ENCODE measurements around the gene HOXB7. TPM values are rescaled to one million over a fixed set of nuclear protein-coding genes. Genes with fewer than 3 reads are reported as not detected.

HOXB7 gene
- total and polyA plus RNA-seq, 2 experiments from 2014 or later, result 11.1 to 18.9 TPM

DNA sequence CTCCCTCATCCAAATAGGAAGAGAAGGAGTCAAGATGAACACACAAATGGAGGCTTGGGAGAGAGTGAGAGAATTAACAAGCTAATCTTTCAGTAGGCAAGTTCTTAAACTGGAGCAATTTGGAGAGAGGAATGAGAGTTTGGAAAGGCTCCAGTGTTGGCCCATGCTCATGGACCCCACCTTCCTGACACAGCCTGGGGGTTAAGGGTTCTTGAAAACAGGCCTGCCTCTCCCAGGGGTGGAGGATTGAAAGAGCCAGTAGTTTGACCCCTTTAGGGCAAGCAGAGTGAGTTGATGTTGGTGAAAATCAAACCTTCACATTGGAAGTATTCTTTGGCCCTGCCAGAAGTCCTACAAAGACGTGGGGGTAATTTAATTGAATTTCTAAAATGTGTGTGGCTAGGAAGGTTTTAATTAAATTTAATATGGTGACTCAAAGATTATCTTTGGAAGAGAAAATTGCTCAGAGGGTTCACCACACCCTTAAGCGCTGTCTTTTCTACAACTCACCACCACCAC, 26.5 kb downstream of the HOXB7 start:
- 0% methylated on average over 2 of the region's 2 CpGs for WGBS, 2 experiments (ENCODE audit: low coverage in 1 of 2, low lambda C conversion rate in 2 of 2, missing lambda C conversion rate in 2 of 2)
- H3K27me3 ChIP-seq (replicated peaks; ENCODE audit: insufficient read depth), result no peaks in the 10 kb centered on the region
- H4K20me1 ChIP-seq (ENCODE audit: insufficient read depth), result no peaks in the 10 kb centered on the region
- peaks cover 27% of the 10 kb centered on the region for H3K4me1 ChIP-seq (ENCODE audit: insufficient read depth)
- DNase-seq, result peak; percentile 76
- no peaks in the 10 kb centered on the region for H3K9me2 ChIP-seq (ENCODE audit: insufficient read depth)
- H3K27ac ChIP-seq, result peak overlapping the region; percentile 65
- H3K36me3 ChIP-seq (ENCODE audit: low read depth), result no peaks in the 10 kb centered on the region
- peak overlapping the region; percentile 90 for H3K4me3 ChIP-seq
- in situ Hi-C loops (cut with MboI), result no loop called here
- H3F3A ChIP-seq (ENCODE audit: insufficient read depth), result peaks cover 30% of the 10 kb centered on the region; the same call in 1 of the 2 replicates
- peak overlapping the region; percentile 94 for H3K4me2 ChIP-seq (ENCODE audit: unreplicated experiment)
- no peaks in the 10 kb centered on the region for H3K9me3 ChIP-seq (ENCODE audit: low read depth)
- H3K79me2 ChIP-seq (ENCODE audit: insufficient read depth), result peaks cover 45% of the 10 kb centered on the region
- 0 out of 2 replicates have a peak overlapping the region, but pooled peaks have one; percentile 6 for H3K9ac ChIP-seq
- no peak overlapping the region for H2AFZ ChIP-seq
- TF ChIP-seq EZH2phosphoT487 (IDR thresholded peaks at IDR 0.05; ENCODE audit: insufficient read depth, low read depth), result no peak
- no peak for TF ChIP-seq EZH2 (IDR thresholded peaks at IDR 0.05; ENCODE audit: insufficient read depth, poor library complexity, severe bottlenecking)

DNA sequence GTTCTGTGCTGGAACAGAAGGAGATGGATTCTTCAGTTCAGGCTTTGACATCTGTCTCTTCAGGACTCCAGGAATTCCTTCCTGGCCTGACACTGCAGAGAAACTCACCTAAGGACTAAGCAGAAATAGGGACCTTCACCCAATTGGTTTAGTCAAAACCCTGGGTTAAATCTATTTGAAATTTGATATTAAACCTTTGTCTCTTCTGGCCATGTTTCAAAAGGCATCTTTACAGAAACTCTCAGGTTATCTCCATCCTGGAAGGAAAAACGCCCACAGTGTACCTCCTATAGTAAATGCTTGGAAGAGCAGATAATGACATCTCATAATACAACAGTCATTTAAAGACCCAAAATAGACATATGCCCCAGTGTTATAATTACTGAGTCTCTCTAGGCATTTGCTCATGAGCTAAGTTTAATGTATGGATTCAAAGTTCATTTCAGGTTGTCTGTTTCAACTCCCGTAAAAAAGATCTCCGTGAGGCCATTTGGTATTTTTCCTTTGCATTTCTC, 27.1 kb downstream of the HOXB7 start:
- Histone ChIP-seq H3K9me2 (ENCODE audit: insufficient read depth) (no peaks in the 10 kb centered on the region), H3K9me3 (ENCODE audit: low read depth) (no peaks in the 10 kb centered on the region), H2AFZ (no peak overlapping the region), H3K36me3 (ENCODE audit: low read depth) (no peaks in the 10 kb centered on the region), H3K4me2 (ENCODE audit: unreplicated experiment) (peak overlapping the region; percentile 94), H3K4me1 (ENCODE audit: insufficient read depth) (peaks cover 27% of the 10 kb centered on the region), H3K27ac (peak overlapping the region; percentile 65), H3K9ac (0 out of 2 replicates have a peak overlapping the region, but pooled peaks have one; percentile 6), H3K27me3 (replicated peaks; ENCODE audit: insufficient read depth) (no peaks in the 10 kb centered on the region), H4K20me1 (ENCODE audit: insufficient read depth) (no peaks in the 10 kb centered on the region), H3K4me3 (0 out of 2 replicates have a peak overlapping the region, but pooled peaks have one; percentile 90), H3K79me2 (ENCODE audit: insufficient read depth) (peaks cover 50% of the 10 kb centered on the region), H3F3A (ENCODE audit: insufficient read depth) (peaks cover 30% of the 10 kb centered on the region; the same call in 1 of the 2 replicates)
- in situ Hi-C loops (cut with MboI), result no loop called here
- DNase-seq, result no peak
- TF ChIP-seq EZH2phosphoT487 (IDR thresholded peaks at IDR 0.05; ENCODE audit: insufficient read depth, low read depth), result no peak
- no peak for TF ChIP-seq EZH2 (IDR thresholded peaks at IDR 0.05; ENCODE audit: insufficient read depth, poor library complexity, severe bottlenecking)
- WGBS, 2 experiments (ENCODE audit: low coverage in 1 of 2, low lambda C conversion rate in 2 of 2, missing lambda C conversion rate in 2 of 2), result 92 to 94% methylated on average over 3 of the region's 3 CpGs

DNA sequence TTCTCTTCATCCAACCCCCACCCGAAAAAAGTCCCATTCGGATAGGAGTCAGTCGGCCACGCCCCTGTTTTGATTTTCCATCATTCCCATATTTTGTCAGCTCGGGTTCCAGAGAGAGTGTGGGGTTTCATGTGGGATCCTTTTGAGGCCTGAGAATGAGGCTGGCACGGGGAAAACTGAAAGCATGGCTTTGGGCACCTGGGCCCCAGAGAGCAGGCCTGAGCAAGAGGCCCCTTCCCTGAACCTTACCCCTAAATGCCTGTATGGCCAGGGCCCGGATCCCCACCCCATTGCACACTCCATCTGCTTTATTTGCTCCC, 28.1 kb downstream of the HOXB7 start:
- peaks cover 53% of the 10 kb centered on the region for H3K79me2 ChIP-seq (ENCODE audit: insufficient read depth)
- H3F3A ChIP-seq (ENCODE audit: insufficient read depth), result peaks cover 30% of the 10 kb centered on the region; the same call in 1 of the 2 replicates
- no peaks in the 10 kb centered on the region for H3K9me3 ChIP-seq (ENCODE audit: low read depth)
- DNase-seq, result no peak
- TF ChIP-seq EZH2 (IDR thresholded peaks at IDR 0.05; ENCODE audit: insufficient read depth, poor library complexity, severe bottlenecking), result no peak
- no peak for TF ChIP-seq EZH2phosphoT487 (IDR thresholded peaks at IDR 0.05; ENCODE audit: insufficient read depth, low read depth)
- 24 to 29% methylated on average over 7 of the region's 7 CpGs for WGBS, 2 experiments (ENCODE audit: low coverage in 1 of 2, low lambda C conversion rate in 2 of 2, missing lambda C conversion rate in 2 of 2)
- peak overlapping the region; percentile 75 for H3K27ac ChIP-seq
- no peaks in the 10 kb centered on the region for H4K20me1 ChIP-seq (ENCODE audit: insufficient read depth)
- peak overlapping the region; percentile 85 for H3K9ac ChIP-seq
- no peaks in the 10 kb centered on the region for H3K9me2 ChIP-seq (ENCODE audit: insufficient read depth)
- in situ Hi-C loops (cut with MboI), result no loop called here
- H3K27me3 ChIP-seq (replicated peaks; ENCODE audit: insufficient read depth), result no peaks in the 10 kb centered on the region
- peaks cover 27% of the 10 kb centered on the region for H3K4me1 ChIP-seq (ENCODE audit: insufficient read depth)
- peak overlapping the region; percentile 90 for H3K4me2 ChIP-seq (ENCODE audit: unreplicated experiment)
- peak overlapping the region; percentile 74 for H3K4me3 ChIP-seq
- H2AFZ ChIP-seq, result peak overlapping the region; percentile 79
- H3K36me3 ChIP-seq (ENCODE audit: low read depth), result no peaks in the 10 kb centered on the region

DNA sequence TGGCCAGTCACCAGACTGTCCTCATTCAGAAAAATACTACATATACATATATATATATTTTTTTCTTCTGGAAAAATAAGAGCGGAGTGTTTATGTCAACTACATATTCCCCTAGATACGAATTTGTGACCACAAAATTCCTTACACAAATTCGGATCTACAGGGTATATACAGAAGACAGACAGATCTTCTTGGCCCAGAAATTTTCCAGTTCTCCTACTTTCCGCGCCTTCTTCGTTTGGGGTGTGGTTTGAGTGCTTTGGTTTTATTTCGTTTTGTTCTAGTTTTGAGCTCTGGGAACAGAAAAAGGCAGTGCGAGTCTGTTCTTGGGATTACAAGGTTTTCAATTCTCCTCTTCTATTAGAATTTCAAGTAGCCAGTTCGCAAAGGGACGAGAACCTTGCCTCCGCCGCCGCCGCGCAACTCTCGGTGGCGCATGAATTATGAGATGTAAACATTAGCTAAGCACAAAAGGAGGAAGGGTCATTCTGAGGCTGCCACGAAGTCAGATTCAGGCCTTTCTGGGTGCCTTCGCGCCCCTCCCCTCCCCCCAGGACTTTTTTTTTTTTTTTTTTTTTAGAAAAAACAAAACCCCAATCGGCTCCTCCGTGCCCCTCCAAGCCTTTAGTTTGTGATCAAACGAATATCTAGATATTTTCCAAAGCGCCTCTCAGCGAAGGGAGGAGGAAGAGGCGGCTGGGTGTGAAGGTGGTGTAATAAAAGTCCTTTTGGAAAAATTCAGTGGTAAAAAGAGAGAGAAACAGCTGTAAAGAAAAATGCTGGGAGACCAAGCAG, 30.9 kb downstream of the HOXB7 start:
- Histone ChIP-seq H3K27ac (no peak overlapping the region), H3K9me3 (ENCODE audit: low read depth) (no peaks in the 10 kb centered on the region), H3K36me3 (ENCODE audit: low read depth) (no peaks in the 10 kb centered on the region), H3K9ac (peak overlapping the region; percentile 85; the same call in 1 of the 2 replicates), H3K27me3 (replicated peaks; ENCODE audit: insufficient read depth) (no peaks in the 10 kb centered on the region), H3K4me3 (no peak overlapping the region), H3K9me2 (ENCODE audit: insufficient read depth) (no peaks in the 10 kb centered on the region), H2AFZ (no peak overlapping the region), H3K4me1 (ENCODE audit: insufficient read depth) (peaks cover 28% of the 10 kb centered on the region), H3F3A (ENCODE audit: insufficient read depth) (peaks cover 21% of the 10 kb centered on the region; the same call in 1 of the 2 replicates), H4K20me1 (ENCODE audit: insufficient read depth) (no peaks in the 10 kb centered on the region), H3K79me2 (ENCODE audit: insufficient read depth) (peaks cover 69% of the 10 kb centered on the region), H3K4me2 (ENCODE audit: unreplicated experiment) (peak overlapping the region; percentile 84)
- WGBS, 2 experiments (ENCODE audit: low coverage in 1 of 2, low lambda C conversion rate in 2 of 2, missing lambda C conversion rate in 2 of 2), result 90 to 92% methylated on average over 26 of the region's 26 CpGs
- in situ Hi-C loops (cut with MboI), result no loop called here
- TF ChIP-seq EZH2 (IDR thresholded peaks at IDR 0.05; ENCODE audit: insufficient read depth, poor library complexity, severe bottlenecking) (no peak), EZH2phosphoT487 (IDR thresholded peaks at IDR 0.05; ENCODE audit: insufficient read depth, low read depth) (no peak)
- DNase-seq, result no peak

Data from GM23248 (cell line).